GM19395 (cell line): Measurements from ENCODE around the gene OPCML.

Experiments
- ATAC-seq: cut with Tn5 transposase; IDR thresholded peaks from one replicate; pipeline ENCODE4 v1.9.1; 2021; ENCODE audit warnings: mild to moderate bottlenecking, moderate library complexity; ENCODE audit not compliant: unreplicated experiment

Gene OPCML

GRCh38 chr11:133362916-133363315 lies 169.4 kb downstream of the OPCML start:
- ATAC-seq: no peak

- no peak for ATAC-seq
Observed at GRCh38 chr11:133362156-133362555, 170.1 kb downstream of the OPCML start.

GRCh38 chr11:133361689-133361994 lies 170.7 kb downstream of the OPCML start:
- no peak for ATAC-seq

GRCh38 chr11:133360860-133361688 lies 171.2 kb downstream of the OPCML start:
- no peak for ATAC-seq

- no peak for ATAC-seq
Observed at GRCh38 chr11:133355095-133355494, 177.2 kb downstream of the OPCML start.

- ATAC-seq: no peak
Observed at GRCh38 chr11:133354069-133354468, 178.2 kb downstream of the OPCML start.

- ATAC-seq: no peak
Observed at GRCh38 chr11:133350045-133350444, 182.3 kb downstream of the OPCML start.

GRCh38 chr11:133347988-133348387 lies 184.3 kb downstream of the OPCML start:
- no peak for ATAC-seq

GRCh38 chr11:133346137-133346536 lies 186.2 kb downstream of the OPCML start:
- no peak for ATAC-seq

GRCh38 chr11:133343951-133344350 lies 188.3 kb downstream of the OPCML start:
- ATAC-seq: no peak

- no peak for ATAC-seq
Observed at GRCh38 chr11:133339495-133340140, 192.7 kb downstream of the OPCML start.

GRCh38 chr11:133338588-133338987 lies 193.7 kb downstream of the OPCML start:
- ATAC-seq: no peak

- ATAC-seq: no peak
Observed at GRCh38 chr11:133337951-133338418, 194.3 kb downstream of the OPCML start.

GRCh38 chr11:133337193-133337592 lies 195.1 kb downstream of the OPCML start:
- no peak for ATAC-seq

GRCh38 chr11:133331031-133331430 lies 201.3 kb downstream of the OPCML start:
- ATAC-seq: no peak

- no peak for ATAC-seq
Observed at GRCh38 chr11:133326849-133327248, 205.5 kb downstream of the OPCML start.

- no peak for ATAC-seq
Observed at GRCh38 chr11:133326332-133326731, 206.0 kb downstream of the OPCML start.

GRCh38 chr11:133325711-133326110 lies 206.6 kb downstream of the OPCML start:
- ATAC-seq: no peak

GRCh38 chr11:133323354-133323753 lies 208.9 kb downstream of the OPCML start:
- ATAC-seq: no peak

- ATAC-seq: no peak
Observed at GRCh38 chr11:133318221-133318620, 214.1 kb downstream of the OPCML start.

- ATAC-seq: no peak
Observed at GRCh38 chr11:133311230-133311629, 221.1 kb downstream of the OPCML start.

GRCh38 chr11:133306019-133306418 lies 226.3 kb downstream of the OPCML start:
- ATAC-seq: no peak
